NCI-H2196 (cell line): Measurements from ENCODE around the gene SNX6.
"Not testable (repeated sequence)": the region's sequence is repeated elsewhere in the genome, so short reads cannot be mapped to it uniquely, and the experiment has no call there.

Experiments used
- DNase-seq: peaks from one replicate; lab custom pipeline; 2025; ENCODE audit not compliant: unreplicated experiment; lab: John Stamatoyannopoulos, UW

SNX6 gene

DNA sequence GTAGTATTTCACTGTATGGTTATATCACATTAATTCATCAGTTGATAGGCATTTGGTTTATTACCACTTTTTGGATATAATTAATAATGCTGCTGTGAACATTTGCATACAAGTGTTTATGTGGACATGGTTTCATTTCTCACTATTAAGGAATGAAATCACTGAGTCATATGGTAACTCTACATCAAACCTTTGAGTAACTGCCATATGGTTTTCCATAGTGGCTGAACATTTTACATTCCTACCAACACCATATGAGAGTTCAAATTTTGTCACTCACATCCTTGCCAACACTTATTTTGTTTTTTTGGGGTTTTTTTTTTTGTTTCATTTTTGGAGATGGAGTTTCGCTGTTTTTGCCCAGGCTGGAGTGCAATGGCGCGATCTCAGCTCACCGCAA, 60.2 kb downstream of the SNX6 start:
- no peak for DNase-seq

DNA sequence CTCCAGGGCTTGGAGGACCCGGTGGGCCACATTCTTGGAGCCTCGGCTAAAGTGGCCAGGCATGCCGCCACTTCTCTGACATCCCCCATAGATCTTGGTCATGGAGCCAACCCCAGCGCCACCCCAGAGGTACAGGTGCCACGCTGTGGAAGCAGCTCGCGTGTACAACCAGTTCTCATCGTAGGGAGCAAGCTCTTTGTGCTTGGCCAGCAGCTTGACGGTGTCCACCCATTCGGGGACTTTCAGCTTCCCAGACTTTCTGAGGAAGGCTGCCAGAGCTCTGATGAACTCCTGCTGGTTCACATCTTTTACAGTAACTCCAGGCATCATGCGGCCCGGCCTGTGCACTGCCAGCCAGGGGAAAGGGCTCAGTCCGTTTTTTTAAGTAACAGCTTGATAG, 61.1 kb downstream of the SNX6 start:
- no peak for DNase-seq

DNA sequence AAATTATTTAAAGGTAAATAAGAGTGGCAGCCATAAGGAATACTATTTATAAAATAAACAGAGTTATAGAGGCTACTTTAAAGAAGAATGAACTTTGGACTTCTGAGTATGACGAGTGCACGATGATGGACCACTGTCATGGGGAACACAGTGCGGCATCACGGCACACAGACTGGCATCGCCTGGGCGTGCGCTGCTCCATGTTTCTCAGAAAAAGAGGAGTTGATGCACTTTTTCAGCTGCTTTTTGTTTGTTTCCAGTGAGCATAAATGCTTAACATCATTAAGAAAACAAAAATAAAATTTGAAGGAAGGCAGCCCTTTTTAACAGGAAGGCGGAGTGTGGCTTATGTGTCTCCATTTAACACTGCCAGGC, 67.2 kb downstream of the SNX6 start:
- DNase-seq, result no peak

DNA sequence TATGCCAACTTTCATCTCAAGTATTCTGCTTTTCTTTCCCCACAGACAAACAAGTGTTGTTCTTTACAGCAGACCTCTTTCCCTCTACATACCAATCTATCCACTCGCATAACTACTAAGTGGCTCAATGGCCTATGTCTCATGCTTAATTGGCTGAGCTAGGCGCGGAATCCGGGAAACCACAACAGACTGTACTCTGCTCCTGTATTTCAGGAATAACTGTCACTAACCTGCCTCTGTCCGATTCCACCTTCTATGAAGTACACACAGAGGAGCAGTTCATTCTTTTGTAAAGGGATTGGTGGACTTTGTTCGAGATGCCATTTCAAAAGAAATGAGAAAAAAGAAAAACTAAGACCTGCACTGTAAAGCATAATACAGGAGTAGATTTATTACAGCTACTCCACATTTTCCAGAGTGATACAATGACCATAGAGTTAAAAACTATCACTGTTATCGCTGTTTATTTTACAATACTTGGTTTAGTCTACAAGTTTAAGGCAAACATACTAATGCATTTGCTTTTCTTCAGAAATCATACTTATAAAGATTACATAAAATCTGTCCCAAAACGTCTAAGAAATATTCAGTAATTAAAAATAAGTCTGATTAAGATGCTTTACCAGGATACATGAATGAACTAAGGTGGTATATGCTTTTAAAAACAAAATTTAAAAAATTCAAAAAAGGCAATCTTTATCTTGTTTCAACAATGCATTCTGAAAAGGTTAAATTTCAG, 67.7 kb downstream of the SNX6 start:
- DNase-seq, result not testable (repeated sequence)

GRCh38 chr14:34556498-34556829, 73.5 kb downstream of the SNX6 start:
- DNase-seq, result not testable (repeated sequence)

- not testable (repeated sequence) for DNase-seq
Measured at GRCh38 chr14:34555583-34556497, 74.1 kb downstream of the SNX6 start.

GRCh38 chr14:34554540-34555250, 75.3 kb downstream of the SNX6 start:
- no peak for DNase-seq

GRCh38 chr14:34549276-34549966, 80.5 kb downstream of the SNX6 start:
- DNase-seq, result not testable (repeated sequence)

- DNase-seq, result no peak
Measured at GRCh38 chr14:34548472-34548981, 81.4 kb downstream of the SNX6 start.

GRCh38 chr14:34547136-34547520, 82.8 kb downstream of the SNX6 start:
- DNase-seq, result not testable (repeated sequence)

DNA sequence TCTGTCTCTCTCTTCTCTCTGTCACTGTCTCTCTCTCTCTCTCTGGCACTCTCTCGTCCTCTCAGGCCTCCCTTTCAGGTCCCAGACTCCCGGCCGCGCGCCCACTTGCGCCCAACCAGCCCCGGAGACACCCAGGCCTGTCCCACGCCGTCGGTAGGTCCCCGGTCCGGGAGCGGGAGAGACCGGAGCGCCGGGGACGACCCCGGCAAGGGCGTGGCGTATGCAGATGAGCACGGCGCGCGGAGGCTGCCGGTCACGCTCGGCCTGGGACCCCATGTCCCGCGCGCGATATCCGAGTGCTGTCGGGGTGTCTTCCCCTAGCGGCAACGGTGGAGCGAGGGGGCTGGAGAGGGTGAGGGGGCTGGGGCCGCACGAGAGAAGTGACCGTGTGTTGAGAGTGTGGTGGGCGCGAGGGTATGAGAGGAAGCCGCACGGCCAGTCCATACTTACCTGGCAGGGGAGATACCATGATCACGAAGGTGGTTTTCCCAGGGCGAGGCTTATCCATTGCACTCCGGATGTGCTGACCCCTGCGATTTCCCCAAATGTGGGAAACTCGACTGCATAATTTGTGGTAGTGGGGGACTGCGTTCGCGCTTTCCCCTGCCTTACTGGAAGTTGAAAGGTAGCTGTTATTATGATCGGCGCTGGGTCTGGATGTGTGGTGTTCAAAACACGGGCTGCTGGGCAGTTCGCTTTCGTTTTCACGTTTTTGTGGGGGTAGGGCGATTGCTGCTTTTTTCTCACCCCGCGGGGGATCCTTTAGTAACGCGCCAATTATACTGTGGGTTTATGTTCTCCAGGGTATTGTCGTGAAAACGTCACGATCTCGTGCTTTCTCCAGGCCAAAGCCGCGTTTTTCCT, 83.4 kb downstream of the SNX6 start:
- DNase-seq, result not testable (repeated sequence)

DNA sequence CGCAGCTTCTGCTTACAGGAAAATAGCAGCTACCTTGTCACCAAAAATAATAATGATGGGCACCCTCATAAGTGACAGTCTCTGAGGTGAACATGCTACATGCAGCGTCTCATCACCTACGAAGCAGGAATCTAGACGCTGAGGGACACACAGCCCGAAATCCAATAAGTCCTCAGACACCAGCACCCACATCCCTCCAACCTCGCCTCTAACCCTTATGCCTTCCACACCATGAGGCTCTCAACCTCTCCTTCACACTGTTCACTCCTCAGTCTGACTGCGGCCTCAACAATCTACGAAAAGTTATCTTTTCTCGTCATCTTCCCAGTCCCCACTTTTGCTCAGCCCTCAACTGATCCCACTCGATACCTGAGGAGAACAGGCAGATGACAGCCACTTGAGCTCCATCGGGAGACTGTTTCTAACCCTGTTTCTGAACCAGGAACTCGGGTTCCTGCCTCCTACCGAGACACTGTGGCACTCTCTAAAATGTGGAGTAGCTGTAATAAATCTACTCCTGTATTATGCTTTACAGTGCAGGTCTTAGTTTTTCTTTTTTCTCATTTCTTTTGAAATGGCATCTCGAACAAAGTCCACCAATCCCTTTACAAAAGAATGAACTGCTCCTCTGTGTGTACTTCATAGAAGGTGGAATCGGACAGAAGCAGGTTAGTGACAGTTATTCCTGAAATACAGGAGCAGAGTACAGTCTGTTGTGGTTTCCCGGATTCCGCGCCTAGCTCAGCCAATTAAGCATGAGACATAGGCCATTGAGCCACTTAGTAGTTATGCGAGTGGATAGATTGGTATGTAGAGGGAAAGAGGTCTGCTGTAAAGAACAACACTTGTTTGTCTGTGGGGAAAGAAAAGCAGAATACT, 89.5 kb downstream of the SNX6 start:
- DNase-seq, result not testable (repeated sequence)

- DNase-seq, result no peak
Measured at GRCh38 chr14:34539407-34540180, 90.4 kb downstream of the SNX6 start, which contains the start of gene EAPP. TSS of gene EAPP (minus strand) at chr14:34539701. CDS start at chr14:34539628, 73 bp downstream.

DNA sequence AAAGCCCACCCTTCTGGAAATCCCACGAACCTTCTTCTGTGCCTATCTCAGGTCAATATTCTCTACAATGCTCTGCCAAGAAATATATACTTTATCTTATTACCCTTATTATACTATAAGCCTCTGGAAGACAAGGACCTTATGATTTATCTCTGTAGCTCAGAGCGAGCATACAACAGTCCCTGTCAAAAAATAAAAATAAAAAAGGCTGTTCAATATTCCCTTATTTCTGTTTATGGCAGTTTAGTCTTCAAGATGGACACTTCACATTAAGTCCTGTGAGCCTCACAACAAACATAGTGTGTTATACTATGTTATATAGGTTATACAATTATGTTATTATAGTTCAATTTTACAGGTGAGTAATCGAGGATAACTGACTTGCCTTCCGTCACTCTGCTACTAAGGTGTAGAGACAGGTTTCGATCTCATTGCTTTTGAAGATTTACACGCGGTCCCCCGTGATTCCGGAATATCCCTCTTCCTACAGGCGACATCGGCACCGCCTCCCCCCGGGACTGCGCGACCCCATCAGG, 91.0 kb downstream of the SNX6 start:
- DNase-seq, result no peak

DNA sequence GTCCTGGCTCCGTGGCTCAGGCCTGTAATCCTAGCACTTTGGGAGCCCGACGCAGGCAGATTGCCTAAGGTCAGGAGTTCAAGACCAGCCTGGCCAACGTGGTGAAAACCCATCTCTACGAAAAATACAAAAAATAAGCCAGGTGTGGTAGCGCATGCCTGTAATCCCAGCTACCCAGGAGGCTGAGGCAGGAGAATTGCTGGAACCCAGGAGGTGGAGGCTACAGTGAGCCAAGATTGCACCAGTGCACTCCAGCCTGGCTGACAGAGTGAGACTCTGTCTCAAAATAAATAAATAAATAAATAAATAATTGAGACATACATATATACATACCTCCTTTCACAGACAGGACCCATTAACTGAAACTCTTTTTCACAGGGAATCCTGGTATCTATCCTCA, 91.9 kb downstream of the SNX6 start:
- not testable (repeated sequence) for DNase-seq

DNA sequence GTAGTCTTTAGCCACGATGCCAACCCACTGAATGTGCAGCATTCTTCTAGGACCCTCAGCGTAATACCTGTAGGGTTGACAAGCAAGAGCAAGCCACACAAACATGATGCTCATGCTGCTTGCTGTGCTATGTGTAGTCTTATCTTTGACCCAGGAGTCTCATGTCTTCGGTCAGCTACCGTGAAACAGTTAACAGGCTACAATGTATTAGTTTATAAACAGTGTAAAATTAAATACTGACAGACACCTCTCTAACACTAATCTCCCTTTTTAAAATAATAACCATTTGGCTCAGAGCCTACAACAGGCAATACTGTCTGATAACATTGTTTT, 92.3 kb downstream of the SNX6 start:
- no peak for DNase-seq

DNA sequence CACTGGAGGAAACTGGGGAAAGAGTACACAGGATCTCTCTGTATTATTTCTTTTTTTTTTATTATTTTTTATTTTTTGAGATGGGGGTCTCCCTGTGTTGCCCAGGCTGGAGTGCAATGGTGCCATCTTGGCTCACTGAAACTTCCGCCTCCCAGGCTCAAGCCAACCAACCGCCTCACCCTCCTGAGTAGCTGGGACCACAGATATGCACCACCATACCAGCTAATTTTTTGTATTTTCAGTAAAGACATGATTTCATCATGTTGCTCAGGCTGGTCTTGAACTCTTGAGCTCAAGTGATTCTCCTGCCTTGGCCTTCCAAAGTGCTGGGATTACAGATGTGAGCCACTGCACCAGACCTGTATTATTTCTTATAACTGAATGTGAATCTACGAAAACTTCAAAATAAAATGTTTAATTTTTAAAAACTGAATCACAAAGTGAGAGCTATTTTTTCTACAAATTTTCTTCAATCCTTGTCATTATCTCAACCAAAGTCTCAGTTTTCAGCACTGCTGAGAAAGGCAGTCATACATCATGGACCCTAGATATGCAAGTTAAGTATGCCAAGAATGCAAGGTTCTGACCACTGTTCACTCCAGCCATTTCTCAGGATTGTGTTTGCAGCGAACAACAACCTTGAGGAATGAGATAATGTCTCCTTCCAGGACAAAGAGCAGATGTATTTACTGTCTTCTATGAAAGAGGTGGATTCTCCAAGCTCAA, 92.8 kb downstream of the SNX6 start:
- no peak for DNase-seq
